GM19239 (cell line): ENCODE measurements around the gene NF1.
"Not testable (repeated sequence)": the region's sequence is repeated elsewhere in the genome, so short reads cannot be mapped to it uniquely, and the experiment has no call there.

ENCODE experiments used
- DNase-seq: peaks from one replicate; pipeline ENCODE4 v3.0.0; 2011; ENCODE audit warnings: low spot score; ENCODE audit not compliant: insufficient read length
- FAIRE-seq: peaks from 2 replicates; lab custom pipeline; 2011; peaks lifted over from hg19 to GRCh38; lab: Jason Lieb, UNC

NF1 gene

GRCh38 chr17:31094600-31095235, at the start of gene NF1:
NF1 (plus strand) TSS chr17:31094977; CDS start chr17:31095310, 333 bp downstream.
- peak; percentile 89 for FAIRE-seq

GRCh38 chr17:31046856-31047425, 47.8 kb upstream of the NF1 start:
- not testable (repeated sequence) for DNase-seq, FAIRE-seq

More at GRCh38 chr17:31094600-31095235, at the start of gene NF1:
- DNase-seq = peak; percentile 95

- no peak for DNase-seq
- no peak for FAIRE-seq
Measured at GRCh38 chr17:31048142-31048541, 46.6 kb upstream of the NF1 start.

- DNase-seq = no peak
- FAIRE-seq = no peak
Measured at GRCh38 chr17:31048780-31049179, 46.0 kb upstream of the NF1 start.

- FAIRE-seq (no peak), DNase-seq (no peak)
Measured at GRCh38 chr17:31050948-31051347, 43.8 kb upstream of the NF1 start.

GRCh38 chr17:31051506-31051905, 43.3 kb upstream of the NF1 start:
- DNase-seq = no peak
- FAIRE-seq = peak; percentile 14

GRCh38 chr17:31052187-31052889, 42.4 kb upstream of the NF1 start:
- no peak for FAIRE-seq
- no peak for DNase-seq

- DNase-seq (no peak), FAIRE-seq (no peak)
Measured at GRCh38 chr17:31053071-31053470, 41.7 kb upstream of the NF1 start.

- DNase-seq (no peak), FAIRE-seq (no peak)
Measured at GRCh38 chr17:31054761-31055160, 40.0 kb upstream of the NF1 start.

GRCh38 chr17:31058976-31059375, 35.8 kb upstream of the NF1 start:
- FAIRE-seq = no peak
- no peak for DNase-seq

GRCh38 chr17:31060791-31061550, 33.8 kb upstream of the NF1 start:
- peak; percentile 78 for FAIRE-seq
- no peak for DNase-seq

GRCh38 chr17:31061678-31062077, 33.1 kb upstream of the NF1 start:
- FAIRE-seq (no peak), DNase-seq (no peak)

GRCh38 chr17:31062346-31062745, 32.4 kb upstream of the NF1 start:
- no peak for DNase-seq
- FAIRE-seq = no peak

- DNase-seq (no peak), FAIRE-seq (no peak)
Measured at GRCh38 chr17:31064707-31065106, 30.1 kb upstream of the NF1 start.

GRCh38 chr17:31067691-31068184, 27.0 kb upstream of the NF1 start:
- FAIRE-seq = peak; percentile 11
- no peak for DNase-seq

- FAIRE-seq (peak; percentile 70), DNase-seq (peak; percentile 19)
Measured at GRCh38 chr17:31068291-31068690, 26.5 kb upstream of the NF1 start.

GRCh38 chr17:31072186-31072585, 22.6 kb upstream of the NF1 start:
- no peak for FAIRE-seq
- DNase-seq = no peak

GRCh38 chr17:31073411-31073810, 21.4 kb upstream of the NF1 start:
- FAIRE-seq (no peak), DNase-seq (no peak)

GRCh38 chr17:31074772-31075555, 19.8 kb upstream of the NF1 start:
- no peak for FAIRE-seq
- DNase-seq = no peak

- no peak for FAIRE-seq
- no peak for DNase-seq
Measured at GRCh38 chr17:31078290-31078689, 16.5 kb upstream of the NF1 start.
